Endothelial cell (in vitro differentiated cells): ENCODE results near the gene KCND2. TPM values are rescaled to one million over a fixed set of nuclear protein-coding genes. Genes with fewer than 3 reads are reported as not detected.

Source experiments
- DNase-seq: peaks from one replicate; pipeline ENCODE4 v3.0.0; 2021; ENCODE audit warnings: low spot score
- H3K27ac Mint-ChIP-seq: one replicate; pipeline ENCODE4 v1.8.0; 2021; ENCODE audit warnings: mixed read lengths, inconsistent platforms; ENCODE audit not compliant: unreplicated experiment
- H3K27me3 Mint-ChIP-seq: one replicate; pipeline ENCODE4 v1.8.0; 2021; ENCODE audit warnings: mild to moderate bottlenecking, moderate library complexity, mixed read lengths, inconsistent platforms; ENCODE audit not compliant: unreplicated experiment
- H3K36me3 Mint-ChIP-seq: one replicate; pipeline ENCODE4 v1.8.0; 2021; ENCODE audit warnings: mild to moderate bottlenecking, low read depth, mixed read lengths, inconsistent platforms; ENCODE audit not compliant: unreplicated experiment
- H3K4me1 Mint-ChIP-seq: one replicate; pipeline ENCODE4 v1.8.0; 2021; ENCODE audit warnings: mild to moderate bottlenecking, mixed read lengths, inconsistent platforms; ENCODE audit not compliant: unreplicated experiment
- H3K4me3 Mint-ChIP-seq: one replicate; pipeline ENCODE4 v1.8.0; 2021; ENCODE audit warnings: mild to moderate bottlenecking, mixed read lengths, inconsistent platforms; ENCODE audit not compliant: unreplicated experiment
- H3K9me3 Mint-ChIP-seq: one replicate; pipeline ENCODE4 v1.8.0; 2021; ENCODE audit warnings: mixed read lengths, inconsistent platforms; ENCODE audit not compliant: unreplicated experiment
- total RNA-seq: library from RNA; stranded (reverse); fragmentation: NEBNext Ultra II Directional; extraction: Animal tissue kit (Norgen Biotek cat#: 25700); gene quantifications from one replicate; pipeline ENCODE4 v1.2.1, GENCODE V29; 2021; ENCODE audit not compliant: unreplicated experiment
- TF ChIP-seq, protein P1 (sequence below): fragments of 200-600 bp; sonication (generic); IDR thresholded peaks from one replicate; pipeline ENCODE4 v1.5.0; 2021; ENCODE audit warnings: antibody characterized with exemption; ENCODE audit not compliant: unreplicated experiment

Gene KCND2
- total RNA-seq, 1 donor from 2014 or later: 0.28 TPM

DNA sequence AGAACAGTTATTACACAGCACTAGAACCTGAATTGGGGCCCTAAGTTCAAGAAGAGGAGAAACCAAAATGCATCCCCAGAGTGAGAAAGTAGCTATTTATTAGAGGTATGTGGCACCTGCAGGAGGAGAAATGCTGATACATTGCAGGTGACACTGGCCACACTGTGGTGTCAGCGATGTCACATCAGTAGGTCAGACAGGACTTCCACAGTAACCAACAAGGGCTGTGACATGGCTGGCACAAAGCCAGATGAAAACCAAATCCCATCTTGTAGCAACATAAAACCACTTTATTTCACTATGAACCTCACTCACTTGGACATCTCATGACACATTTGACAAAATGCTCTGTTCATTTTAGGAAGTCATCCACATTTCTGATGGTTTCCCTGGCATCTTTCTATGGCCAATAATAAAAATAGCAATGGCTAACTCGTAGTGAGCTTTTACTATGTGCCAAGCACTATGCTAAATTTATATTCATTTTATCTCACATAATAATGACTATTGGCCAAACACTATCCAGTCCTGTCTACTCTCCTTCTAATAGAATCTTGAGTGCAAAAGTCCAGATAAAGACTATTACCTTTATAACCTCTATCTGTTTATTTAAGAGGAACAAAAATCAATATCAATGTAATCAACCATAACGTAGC, 430.7 kb downstream of the KCND2 start:
- Mint-ChIP-seq H3K27me3 (no peaks in the 10 kb centered on the region), H3K4me1 (no peaks in the 10 kb centered on the region), H3K4me3 (no peak overlapping the region), H3K27ac (no peak overlapping the region), H3K9me3 (no peaks in the 10 kb centered on the region), H3K36me3 (no peaks in the 10 kb centered on the region)
- DNase-seq: no peak
- TF ChIP-seq, protein P1, sequence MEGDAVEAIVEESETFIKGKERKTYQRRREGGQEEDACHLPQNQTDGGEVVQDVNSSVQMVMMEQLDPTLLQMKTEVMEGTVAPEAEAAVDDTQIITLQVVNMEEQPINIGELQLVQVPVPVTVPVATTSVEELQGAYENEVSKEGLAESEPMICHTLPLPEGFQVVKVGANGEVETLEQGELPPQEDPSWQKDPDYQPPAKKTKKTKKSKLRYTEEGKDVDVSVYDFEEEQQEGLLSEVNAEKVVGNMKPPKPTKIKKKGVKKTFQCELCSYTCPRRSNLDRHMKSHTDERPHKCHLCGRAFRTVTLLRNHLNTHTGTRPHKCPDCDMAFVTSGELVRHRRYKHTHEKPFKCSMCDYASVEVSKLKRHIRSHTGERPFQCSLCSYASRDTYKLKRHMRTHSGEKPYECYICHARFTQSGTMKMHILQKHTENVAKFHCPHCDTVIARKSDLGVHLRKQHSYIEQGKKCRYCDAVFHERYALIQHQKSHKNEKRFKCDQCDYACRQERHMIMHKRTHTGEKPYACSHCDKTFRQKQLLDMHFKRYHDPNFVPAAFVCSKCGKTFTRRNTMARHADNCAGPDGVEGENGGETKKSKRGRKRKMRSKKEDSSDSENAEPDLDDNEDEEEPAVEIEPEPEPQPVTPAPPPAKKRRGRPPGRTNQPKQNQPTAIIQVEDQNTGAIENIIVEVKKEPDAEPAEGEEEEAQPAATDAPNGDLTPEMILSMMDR: no peak

GRCh38 chr7:120709252-120709971, 436.4 kb downstream of the KCND2 start:
- TF ChIP-seq, protein P1: no peak
- no peak overlapping the region for H3K27ac Mint-ChIP-seq
- no peaks in the 10 kb centered on the region for H3K4me1 Mint-ChIP-seq
- no peaks in the 10 kb centered on the region for H3K36me3 Mint-ChIP-seq
- no peak overlapping the region for H3K4me3 Mint-ChIP-seq
- H3K9me3 Mint-ChIP-seq: no peaks in the 10 kb centered on the region
- no peaks in the 10 kb centered on the region for H3K27me3 Mint-ChIP-seq
- DNase-seq: no peak

GRCh38 chr7:120709972-120710320, 437.0 kb downstream of the KCND2 start:
- DNase-seq: no peak
- H3K9me3 Mint-ChIP-seq: no peaks in the 10 kb centered on the region
- H3K36me3 Mint-ChIP-seq: no peaks in the 10 kb centered on the region
- no peaks in the 10 kb centered on the region for H3K4me1 Mint-ChIP-seq
- H3K4me3 Mint-ChIP-seq: no peak overlapping the region
- no peaks in the 10 kb centered on the region for H3K27me3 Mint-ChIP-seq
- H3K27ac Mint-ChIP-seq: no peak overlapping the region
- TF ChIP-seq, protein P1: no peak

- no peaks in the 10 kb centered on the region for H3K9me3 Mint-ChIP-seq
Measured at GRCh38 chr7:120714945-120715344, 442.0 kb downstream of the KCND2 start.

GRCh38 chr7:120716307-120716706, 443.3 kb downstream of the KCND2 start:
- no peaks in the 10 kb centered on the region for H3K9me3 Mint-ChIP-seq
- TF ChIP-seq, protein P1: no peak
- H3K27me3 Mint-ChIP-seq: no peaks in the 10 kb centered on the region
- H3K27ac Mint-ChIP-seq: no peak overlapping the region
- no peaks in the 10 kb centered on the region for H3K4me1 Mint-ChIP-seq
- no peaks in the 10 kb centered on the region for H3K36me3 Mint-ChIP-seq
- no peak for DNase-seq
- no peak overlapping the region for H3K4me3 Mint-ChIP-seq

More at GRCh38 chr7:120714945-120715344, 442.0 kb downstream of the KCND2 start:
- Mint-ChIP-seq H3K27ac (no peak overlapping the region), H3K27me3 (no peaks in the 10 kb centered on the region), H3K4me3 (no peak overlapping the region), H3K4me1 (no peaks in the 10 kb centered on the region), H3K36me3 (no peaks in the 10 kb centered on the region)
- TF ChIP-seq, protein P1: no peak
- DNase-seq: no peak
